ENCODE data around the gene SSBP1.

DNA sequence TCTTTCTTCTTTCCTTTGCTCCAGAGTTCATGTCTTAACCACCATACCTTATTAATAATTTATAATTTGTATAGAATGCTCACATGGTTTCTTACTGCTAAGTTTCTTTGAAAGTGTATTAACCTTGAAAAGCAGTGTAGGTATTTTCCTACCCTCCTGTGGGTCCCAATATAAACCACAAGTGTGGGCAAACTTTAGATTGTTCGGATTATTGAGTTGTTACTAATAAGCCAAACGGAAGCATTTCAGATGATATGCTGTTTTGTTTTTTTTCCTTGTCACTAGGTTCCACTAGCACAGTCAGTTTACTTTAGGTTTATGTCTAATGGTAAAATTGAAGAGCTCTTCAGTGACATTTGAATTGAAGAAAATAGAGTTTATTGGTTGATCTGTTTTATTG is 10.2 kb downstream of the SSBP1 start:
- TF ChIP-seq CTCF (IDR thresholded peaks at IDR 0.05) = no peak
- TF ChIP-seq EZH2 (IDR thresholded peaks at IDR 0.05) = no peak
- no peak for TF ChIP-seq EZH2phosphoT487 (IDR thresholded peaks at IDR 0.05)

Data from neural progenitor cell (in vitro differentiated cells).